Right cardiac atrium (tissue), 5 donors: ENCODE data around the gene SLC35F4. TPM values are rescaled to one million over a fixed set of nuclear protein-coding genes. Genes with fewer than 3 reads are reported as not detected.

Experiments used
- ATAC-seq, 2 donors: fragments of 200-7000 bp; cut with Tn5 transposase; one replicate each; pipeline versions ENCODE4 v1.8.0 to v1.9.1; 2020; ENCODE audit warnings: moderate library complexity in 2 of 2, mild to moderate bottlenecking in 1 of 2
- DNase-seq, 3 donors: peaks; one replicate each; pipeline ENCODE4 v3.0.0-alpha.2; 2020
- H3K27ac ChIP-seq: one replicate; pipeline ENCODE4 v1.5.1; 2013; ENCODE audit warnings: mild to moderate bottlenecking, low read length, control low read depth, moderate library complexity
- H3K27me3 ChIP-seq: one replicate; pipeline ENCODE4 v1.6.1; 2013; ENCODE audit not compliant: control insufficient read depth, insufficient read depth
- H3K4me1 ChIP-seq: one replicate; pipeline ENCODE4 v1.6.1; 2013; ENCODE audit warnings: low read length; ENCODE audit not compliant: control insufficient read depth, insufficient read depth
- H3K4me3 ChIP-seq: one replicate; pipeline ENCODE4 v1.5.1; 2013; ENCODE audit warnings: low read length, control low read depth
- H3K9me3 ChIP-seq: one replicate; pipeline ENCODE4 v1.6.1; 2013; ENCODE audit warnings: low read length; ENCODE audit not compliant: control insufficient read depth
- WGBS: extraction: QIAGEN DNeasy Blood & Tissue Kit; methylation state at CpG from one replicate; pipeline ENCODE4 v1.1.7; 2013; 5-methylcytosine and 5-hydroxymethylcytosine counted together
- intact Hi-C, 4 donors: fragments of 100-400 bp; cut with DNase I; formaldehyde crosslinking; loops; one replicate each; pipeline versions ENCODE4 v1.11.0 to v1.14.0; 2022 to 2023
- polyA plus RNA-seq: library from polyadenylated mRNA; stranded (reverse); fragments of 200-250 nt; gene quantifications from one replicate; pipeline ENCODE4 v1.2.3, GENCODE V29; 2013
- total RNA-seq, 4 donors: library from RNA; stranded (reverse); fragmentation: NEBNext Ultra II Directional; extraction: Animal tissue kit (Norgen Biotek cat#: 25700); gene quantifications; one replicate each; pipeline ENCODE4 v1.2.1, GENCODE V29; 2021
- donor health status: healthy with polysubstance abuse.
- donor health status: DM: no; HTN: yes; CAD: no.
- donor health status: DM: no; HTN: no; CAD: no.
- donor health status: DM: no; HTN: yes; CAD: no; lungs with severe emphysema.
- donor health status: DM: yes; HTN: yes; CAD: no.

Gene SLC35F4
- total and polyA plus RNA-seq, 5 donors, result not detected

DNA sequence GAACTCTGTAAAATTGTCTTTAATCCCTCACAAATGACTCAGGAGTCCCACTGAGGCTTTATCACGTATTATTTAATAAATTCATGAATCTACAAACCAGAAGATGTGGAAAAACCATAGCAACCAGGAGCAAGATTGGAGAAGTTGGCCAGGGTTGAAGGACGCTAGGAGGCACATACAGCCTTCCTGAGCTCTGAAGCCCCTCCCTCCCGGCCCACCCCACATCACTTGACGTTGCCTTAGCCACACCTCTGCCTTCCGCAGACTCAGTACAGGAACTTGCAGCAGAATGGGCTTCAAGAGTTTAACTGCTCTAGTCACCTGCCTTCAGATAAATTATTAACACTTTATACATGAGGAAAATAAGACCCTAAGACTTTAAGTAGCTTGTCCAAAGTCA, 33.9 kb downstream of the SLC35F4 start:
- Histone ChIP-seq H3K4me3 (no peak overlapping the region), H3K9me3 (no peaks in the 10 kb centered on the region), H3K27ac (no peak overlapping the region), H3K27me3 (no peaks in the 10 kb centered on the region), H3K4me1 (no peaks in the 10 kb centered on the region)
- DNase-seq (no peak), ATAC-seq (no peak)
- intact Hi-C loops, result no loop called here
- 31% methylated on average over 5 of the region's 5 CpGs for WGBS

DNA sequence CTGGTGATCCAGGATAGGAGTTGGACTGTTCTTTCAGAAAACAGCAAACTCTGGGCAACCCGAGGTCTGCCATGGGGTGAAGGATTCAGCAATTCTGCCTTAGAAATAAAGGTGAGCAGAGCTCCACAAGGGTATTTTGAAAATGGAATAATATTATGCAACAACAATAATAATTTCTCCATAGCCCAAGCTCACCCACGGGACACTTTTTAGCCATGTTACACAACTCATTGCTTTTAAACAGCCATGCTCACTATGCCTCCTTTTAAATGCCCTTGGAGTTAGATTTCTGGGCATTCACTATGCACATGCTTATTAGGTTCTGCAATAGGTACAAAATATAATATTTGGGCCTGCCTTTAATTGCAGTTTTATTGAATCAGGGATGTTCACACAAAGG, 37.2 kb downstream of the SLC35F4 start:
- 64% methylated on average over 2 of the region's 2 CpGs for WGBS
- Histone ChIP-seq H3K4me1 (no peaks in the 10 kb centered on the region), H3K27me3 (no peaks in the 10 kb centered on the region), H3K27ac (no peak overlapping the region), H3K9me3 (no peaks in the 10 kb centered on the region), H3K4me3 (no peak overlapping the region)
- ATAC-seq, result no peak
- no peak for DNase-seq
- intact Hi-C loops, result no loop called here

DNA sequence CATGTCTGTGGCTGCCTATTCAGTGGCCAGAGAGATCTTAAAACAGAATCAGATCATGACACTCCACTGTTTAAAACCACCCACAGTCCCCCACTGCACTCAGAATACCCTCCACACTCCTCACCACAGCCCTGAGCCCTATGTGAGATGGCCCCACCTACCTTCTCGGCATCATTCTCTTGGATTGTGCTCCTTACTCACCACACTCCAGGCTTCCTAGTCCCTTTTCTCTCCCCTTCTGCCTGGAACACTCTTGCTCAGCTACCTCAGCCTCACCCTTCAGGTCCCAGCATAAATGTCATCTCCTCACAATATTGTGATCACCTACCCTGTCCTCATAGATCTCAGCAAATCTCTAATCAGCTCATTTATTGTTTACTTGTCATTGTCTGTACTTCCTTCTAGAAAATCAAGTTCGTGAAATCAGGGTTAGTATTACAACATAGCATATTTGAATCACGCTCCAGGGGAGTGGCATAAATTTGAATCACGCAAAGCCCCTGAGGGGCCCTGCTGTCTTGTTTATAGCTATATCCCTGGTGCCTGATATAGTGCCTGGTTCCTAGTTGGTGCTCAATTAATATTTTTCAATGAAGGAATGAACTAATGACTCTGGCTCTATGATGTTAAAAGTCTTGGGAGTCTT, 42.8 kb downstream of the SLC35F4 start:
- intact Hi-C loops, result no loop called here
- DNase-seq (no peak), ATAC-seq (no peak)
- Histone ChIP-seq H3K9me3 (no peaks in the 10 kb centered on the region), H3K27ac (no peak overlapping the region), H3K27me3 (no peaks in the 10 kb centered on the region), H3K4me3 (no peak overlapping the region), H3K4me1 (no peaks in the 10 kb centered on the region)
- 80% methylated on average over 4 of the region's 4 CpGs for WGBS

DNA sequence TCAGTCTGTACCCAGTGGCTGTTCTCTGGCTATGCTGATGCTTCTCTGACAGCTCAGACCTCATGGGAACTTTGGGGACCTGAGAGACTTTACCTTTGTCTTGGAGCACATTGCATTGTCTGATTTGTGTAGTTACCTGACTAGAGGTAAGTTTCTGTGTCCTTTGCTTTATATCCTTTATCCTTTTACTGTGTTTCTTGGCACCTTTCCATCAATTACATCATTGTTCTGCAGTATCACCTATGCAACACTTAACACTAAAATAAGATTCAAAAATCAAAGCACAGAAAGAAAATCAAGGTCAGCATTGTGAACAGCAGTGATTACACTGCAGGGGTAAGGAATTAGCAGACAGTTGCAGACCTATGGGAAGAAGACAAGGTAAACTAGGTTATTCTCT, 43.8 kb downstream of the SLC35F4 start:
- DNase-seq (no peak), ATAC-seq (no peak)
- Histone ChIP-seq H3K4me1 (no peaks in the 10 kb centered on the region), H3K9me3 (no peaks in the 10 kb centered on the region), H3K27me3 (no peaks in the 10 kb centered on the region), H3K27ac (no peak overlapping the region), H3K4me3 (no peak overlapping the region)
- intact Hi-C loops, result no loop called here

DNA sequence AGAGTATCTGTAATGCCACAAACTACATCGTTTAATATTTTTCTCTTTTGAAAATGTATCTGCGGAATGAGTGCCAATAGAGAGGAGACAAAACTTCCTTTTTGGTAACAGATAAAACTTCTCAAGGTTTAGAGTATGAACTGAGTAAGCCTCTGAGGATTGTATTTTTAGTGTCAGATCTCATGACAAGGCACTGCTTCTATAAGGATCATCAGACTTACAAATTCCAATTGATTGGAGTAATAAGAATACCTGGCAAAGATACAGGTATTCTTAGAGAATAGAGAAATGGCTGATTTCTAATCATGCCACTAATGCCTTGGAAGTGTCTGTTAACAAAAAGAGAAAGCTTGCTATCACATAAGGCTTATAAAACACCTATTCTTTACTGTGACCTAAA, 45.3 kb downstream of the SLC35F4 start:
- no peaks in the 10 kb centered on the region for H3K27me3 ChIP-seq
- WGBS, result 72% methylated on average over 2 of the region's 2 CpGs

DNA sequence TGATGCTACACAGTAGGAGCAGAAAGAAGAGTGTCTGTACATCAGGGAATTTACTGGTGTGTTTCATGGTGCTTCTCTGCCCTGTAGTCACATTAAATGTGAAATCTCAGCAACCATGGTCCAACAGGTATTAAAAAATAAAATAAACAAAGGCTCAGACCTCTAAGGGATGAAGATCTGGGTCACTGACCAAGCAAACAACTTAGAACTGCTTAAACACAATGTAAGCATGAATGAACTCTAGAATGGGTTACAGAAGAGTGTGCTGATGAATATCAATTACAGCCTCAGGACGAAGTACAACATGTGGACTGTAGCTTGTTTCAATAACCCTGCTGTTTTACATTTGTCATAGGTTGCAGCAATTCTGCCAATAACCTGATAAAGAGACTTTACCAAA, 47.4 kb downstream of the SLC35F4 start:
- Histone ChIP-seq H3K4me3 (no peak overlapping the region), H3K27me3 (no peaks in the 10 kb centered on the region), H3K9me3 (no peaks in the 10 kb centered on the region), H3K4me1 (no peaks in the 10 kb centered on the region), H3K27ac (no peak overlapping the region)
- 55% methylated on average over 1 of the region's 1 CpG for WGBS
- no peak for ATAC-seq
- DNase-seq, result no peak
- intact Hi-C loops, result no loop called here

More for the DNA sequence above, 45.3 kb downstream of the SLC35F4 start:
- H3K4me3 ChIP-seq, result no peak overlapping the region
- no peaks in the 10 kb centered on the region for H3K9me3 ChIP-seq
- no peaks in the 10 kb centered on the region for H3K4me1 ChIP-seq
- DNase-seq (no peak), ATAC-seq (no peak)
- H3K27ac ChIP-seq, result no peak overlapping the region
- intact Hi-C loops, result no loop called here

DNA sequence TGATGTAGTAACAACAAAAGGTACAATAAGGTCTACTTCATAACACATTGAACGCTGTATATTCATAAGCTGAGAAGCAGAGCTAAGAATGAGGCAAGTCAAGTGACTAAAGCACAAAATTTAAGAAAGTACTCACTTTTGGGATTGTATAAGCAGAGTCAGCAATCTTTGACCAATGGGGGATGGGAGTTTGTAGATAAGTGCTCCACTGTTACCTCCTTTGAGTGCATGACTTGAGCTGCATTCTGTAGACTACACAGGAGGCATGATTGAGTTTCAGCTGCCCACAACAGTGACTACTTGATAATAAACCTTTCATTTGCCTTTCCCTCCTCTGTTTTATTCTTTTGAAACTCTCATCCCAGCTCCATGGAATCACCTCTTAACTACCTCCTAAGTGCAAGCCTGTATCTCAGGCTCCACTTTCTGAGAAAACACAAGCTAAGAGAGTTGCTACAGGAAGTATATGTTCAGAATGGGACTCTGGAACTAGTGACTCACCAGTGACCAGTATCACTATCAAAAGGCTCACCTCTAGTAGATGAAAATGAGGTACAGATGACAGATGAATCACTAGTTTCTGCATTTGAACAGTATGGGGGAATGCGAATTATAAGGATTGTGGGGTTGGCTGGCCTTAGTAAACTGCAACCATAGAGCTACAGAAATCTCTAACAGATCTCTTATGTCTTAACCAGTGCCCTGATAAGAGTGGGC, 49.2 kb downstream of the SLC35F4 start:
- no peak for DNase-seq
- Histone ChIP-seq H3K27ac (no peak overlapping the region), H3K4me3 (no peak overlapping the region), H3K27me3 (no peaks in the 10 kb centered on the region), H3K4me1 (no peaks in the 10 kb centered on the region), H3K9me3 (no peaks in the 10 kb centered on the region)
- ATAC-seq, result no peak
- 83% methylated on average over 2 of the region's 2 CpGs for WGBS
- intact Hi-C loops, result no loop called here

DNA sequence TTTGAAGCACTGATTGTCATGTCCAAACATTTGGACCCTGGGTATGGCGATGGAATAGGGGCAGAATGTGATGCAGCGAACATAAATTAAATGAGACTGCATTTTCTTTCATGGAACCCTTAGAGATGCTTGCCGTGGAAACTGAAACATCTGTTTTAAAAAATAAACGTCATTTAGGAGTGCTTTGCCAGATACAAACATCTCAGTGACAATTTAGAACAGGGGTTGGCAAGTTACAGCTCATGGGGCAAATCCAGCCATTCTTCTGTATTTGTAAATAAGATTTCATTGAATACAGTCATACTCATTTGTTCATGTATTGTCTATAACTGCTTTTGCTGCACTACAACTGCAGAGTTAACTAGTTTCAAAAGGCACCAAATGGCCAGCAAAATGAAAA, 51.2 kb downstream of the SLC35F4 start:
- no peaks in the 10 kb centered on the region for H3K9me3 ChIP-seq
- H3K4me3 ChIP-seq, result no peak overlapping the region
- H3K27ac ChIP-seq, result no peak overlapping the region
- ATAC-seq (no peak), DNase-seq (no peak)
- H3K4me1 ChIP-seq, result no peaks in the 10 kb centered on the region
- WGBS, result 72% methylated on average over 4 of the region's 4 CpGs
- H3K27me3 ChIP-seq, result no peaks in the 10 kb centered on the region
- intact Hi-C loops, result no loop called here

DNA sequence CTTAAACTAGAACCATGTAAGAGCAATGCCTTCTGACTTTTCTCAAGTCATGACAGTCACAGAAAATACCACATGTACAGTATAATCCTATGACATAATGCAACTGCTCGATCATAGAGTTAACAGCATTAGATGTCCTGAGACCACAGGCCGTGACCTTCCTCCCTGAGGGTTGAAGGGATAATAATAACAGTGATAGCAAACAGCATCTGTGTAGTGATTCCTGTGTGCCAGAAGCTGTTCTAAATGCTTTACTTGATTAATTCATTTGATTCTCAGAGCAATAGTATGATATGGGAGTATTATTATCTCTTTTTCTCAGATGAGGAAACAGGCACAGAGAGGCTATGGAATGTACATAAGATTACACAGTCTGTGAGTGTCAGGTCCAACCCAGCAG, 53.2 kb downstream of the SLC35F4 start:
- 62% methylated on average over 2 of the region's 2 CpGs for WGBS
- Histone ChIP-seq H3K27me3 (no peaks in the 10 kb centered on the region), H3K27ac (no peak overlapping the region), H3K9me3 (no peaks in the 10 kb centered on the region), H3K4me1 (no peaks in the 10 kb centered on the region), H3K4me3 (no peak overlapping the region)
- ATAC-seq (no peak), DNase-seq (no peak)
- intact Hi-C loops, result no loop called here

DNA sequence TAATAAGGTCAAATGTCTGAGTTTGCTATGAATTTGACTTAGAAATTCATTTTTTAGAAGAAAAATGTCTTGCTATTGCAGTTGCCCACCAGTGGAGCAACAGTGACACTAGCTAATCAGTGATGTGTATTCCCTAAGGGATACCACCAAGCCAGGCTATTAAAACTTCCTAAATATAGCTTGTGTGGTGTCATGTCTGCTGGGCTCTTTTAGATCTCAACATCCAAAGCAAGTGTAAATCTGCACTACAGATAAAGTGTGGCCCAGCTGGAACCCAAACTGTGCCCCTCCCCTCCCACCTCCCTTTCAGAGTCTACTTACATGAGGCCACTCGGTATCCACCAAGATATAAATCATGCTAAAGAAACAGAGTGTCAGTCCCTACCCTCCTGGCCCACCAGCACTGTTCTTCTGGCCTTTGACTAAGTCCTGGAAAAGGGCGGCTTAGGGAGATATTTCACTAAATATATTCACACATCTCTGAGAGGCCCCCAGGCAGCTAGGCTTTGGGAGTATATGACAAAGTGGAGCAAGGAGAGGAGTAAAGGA, 53.8 kb downstream of the SLC35F4 start:
- H3K27ac ChIP-seq, result no peak overlapping the region
- H3K9me3 ChIP-seq, result no peaks in the 10 kb centered on the region
- no peak for DNase-seq
- H3K27me3 ChIP-seq, result no peaks in the 10 kb centered on the region
- intact Hi-C loops, result no loop called here
- H3K4me3 ChIP-seq, result no peak overlapping the region
- no peak for ATAC-seq
- H3K4me1 ChIP-seq, result no peaks in the 10 kb centered on the region
- WGBS, result 44% methylated on average over 2 of the region's 2 CpGs

DNA sequence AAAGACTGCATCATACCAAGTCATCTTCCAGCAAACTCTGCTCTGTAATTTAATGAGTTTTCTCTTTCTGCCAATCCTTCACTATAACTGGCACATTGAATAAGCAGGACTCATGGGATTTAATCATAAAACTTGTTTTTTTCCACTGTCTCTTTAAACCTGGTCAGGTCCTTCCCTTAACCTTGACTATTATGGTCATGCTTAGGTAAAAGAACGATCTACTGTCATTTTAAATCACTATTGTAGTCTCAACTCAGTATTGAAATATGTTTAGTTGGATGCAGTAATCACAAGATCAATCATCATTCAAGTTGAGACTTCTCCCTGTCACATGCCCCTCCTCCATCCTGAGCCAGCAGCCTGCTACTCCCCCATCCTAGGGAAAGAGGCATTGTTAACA, 56.1 kb downstream of the SLC35F4 start:
- DNase-seq (no peak), ATAC-seq (no peak)
- Histone ChIP-seq H3K9me3 (no peaks in the 10 kb centered on the region), H3K4me3 (no peak overlapping the region), H3K27ac (no peak overlapping the region), H3K4me1 (no peaks in the 10 kb centered on the region), H3K27me3 (no peaks in the 10 kb centered on the region)
- 49% methylated on average over 1 of the region's 1 CpG for WGBS
- intact Hi-C loops, result no loop called here
